OCI-LY7 (cell line): ENCODE data around the gene ULBP1. TPM values are rescaled to one million over a fixed set of nuclear protein-coding genes. Genes with fewer than 3 reads are reported as not detected.
"Not testable (repeated sequence)": the region's sequence is repeated elsewhere in the genome, so short reads cannot be mapped to it uniquely, and the experiment has no call there.

ENCODE experiments used
- BruUV-seq: library from RNA; stranded (reverse); fragments of 400-500 nt; replicated peaks from 2 replicates; lab custom pipeline; 2021; lab: Mats Ljungman, UMichigan
- CTCF ChIA-PET: fragments of 300-600 bp; sonication (Branson Sonifier 250); formaldehyde crosslinking; loops from one replicate; lab custom pipeline; 2022; ENCODE audit warnings: antibody characterized with exemption; ENCODE audit not compliant: unreplicated experiment; lab: Charles Lee
- POLR2A ChIA-PET: fragments of 300-600 bp; sonication (Branson Sonifier 250); formaldehyde crosslinking; loops from one replicate; lab custom pipeline; 2022; ENCODE audit warnings: antibody characterized with exemption; lab: Charles Lee
- DNase-seq: peaks from one replicate; pipeline ENCODE4 v3.0.0-alpha.2; 2015; ENCODE audit warnings: low spot score
- H2AFZ ChIP-seq: fragments of 200-600 bp; sonication (generic), shearing (Covaris generic); 2 replicates; pipeline ENCODE4 v1.6.1; 2014; ENCODE audit warnings: mild to moderate bottlenecking, antibody characterized with exemption, low read length, moderate library complexity
- H3K27ac ChIP-seq: fragments of 200-600 bp; sonication (generic); 2 replicates; pipeline ENCODE4 v1.5.1; 2014; ENCODE audit warnings: mixed run types, low read depth, mild to moderate bottlenecking, moderate library complexity, low read length, inconsistent platforms; ENCODE audit not compliant: poor library complexity, severe bottlenecking
- H3K36me3 ChIP-seq: fragments of 200-600 bp; sonication (generic); 2 replicates; pipeline ENCODE4 v1.6.1; 2014; ENCODE audit warnings: mild to moderate bottlenecking, antibody characterized with exemption, low read length, moderate library complexity, mixed read lengths; ENCODE audit not compliant: insufficient read depth
- H3K4me1 ChIP-seq: fragments of 200-600 bp; sonication (generic); 2 replicates; pipeline ENCODE4 v1.5.1; 2014; ENCODE audit warnings: mild to moderate bottlenecking, low read length; ENCODE audit not compliant: insufficient read depth, poor library complexity, severe bottlenecking
- H3K4me2 ChIP-seq: fragments of 200-600 bp; sonication (generic); 2 replicates; pipeline ENCODE4 v1.6.1; 2014; ENCODE audit warnings: mild to moderate bottlenecking, low read length
- H3K4me3 ChIP-seq: fragments of 200-600 bp; sonication (generic); 2 replicates; pipeline ENCODE4 v1.5.1; 2014; ENCODE audit warnings: mild to moderate bottlenecking, low read depth, low read length; ENCODE audit not compliant: poor library complexity, severe bottlenecking
- H3K79me2 ChIP-seq: fragments of 200-600 bp; sonication (generic); 2 replicates; pipeline ENCODE4 v1.6.1; 2016; ENCODE audit warnings: low read depth, mild to moderate bottlenecking, low read length, moderate library complexity, mixed read lengths; ENCODE audit not compliant: insufficient read depth
- H3K9me2 ChIP-seq: fragments of 200-600 bp; sonication (generic); 2 replicates; pipeline ENCODE4 v1.6.1; 2016; ENCODE audit warnings: mild to moderate bottlenecking, low read length, mixed read lengths; ENCODE audit not compliant: insufficient read depth
- H3K9me3 ChIP-seq: fragments of 200-600 bp; sonication (generic); 2 replicates; pipeline ENCODE4 v1.6.1; 2014; ENCODE audit warnings: mild to moderate bottlenecking, mixed run types, low read length, mixed read lengths
- H4K20me1 ChIP-seq: fragments of 200-600 bp; sonication (generic); 2 replicates; pipeline ENCODE4 v1.6.1; 2014; ENCODE audit warnings: mild to moderate bottlenecking, antibody characterized with exemption, low read length, moderate library complexity, mixed read lengths; ENCODE audit not compliant: insufficient read depth
- EZH2phosphoT487 ChIP-seq: fragments of 200-600 bp; sonication (generic); IDR thresholded peaks from 2 replicates; pipeline ENCODE4 v1.6.1; 2018; ENCODE audit warnings: low read depth, borderline replicate concordance, mild to moderate bottlenecking, mixed run types, antibody characterized with exemption, low read length, moderate library complexity, mixed read lengths
- intact Hi-C: fragments of 100-400 bp; cut with micrococcal nuclease; formaldehyde crosslinking; loops from one replicate; pipeline ENCODE4 v1.10.0; 2022; ENCODE audit not compliant: unreplicated experiment
- total RNA-seq, 2 experiments: library from RNA; depleted of rRNA in 1 of 2; stranded (reverse); fragments of >200 nt in 1 of 2; shearing (Covaris generic) in 1 of 2; gene quantifications; 2 replicates each; pipeline ENCODE4 v1.2.3, GENCODE V29; 2014 to 2022
- TF ChIP-seq, protein P1 (sequence below): fragments of 200-600 bp; sonication (generic); conservative IDR thresholded peaks from 2 replicates; pipeline ENCODE4 v1.5.1; 2014; ENCODE audit warnings: mild to moderate bottlenecking, antibody characterized with exemption, low read length, moderate library complexity, mixed read lengths

Gene ULBP1
- total RNA-seq, 2 experiments from 2014 or later, result 0.79 to 2.3 TPM

DNA sequence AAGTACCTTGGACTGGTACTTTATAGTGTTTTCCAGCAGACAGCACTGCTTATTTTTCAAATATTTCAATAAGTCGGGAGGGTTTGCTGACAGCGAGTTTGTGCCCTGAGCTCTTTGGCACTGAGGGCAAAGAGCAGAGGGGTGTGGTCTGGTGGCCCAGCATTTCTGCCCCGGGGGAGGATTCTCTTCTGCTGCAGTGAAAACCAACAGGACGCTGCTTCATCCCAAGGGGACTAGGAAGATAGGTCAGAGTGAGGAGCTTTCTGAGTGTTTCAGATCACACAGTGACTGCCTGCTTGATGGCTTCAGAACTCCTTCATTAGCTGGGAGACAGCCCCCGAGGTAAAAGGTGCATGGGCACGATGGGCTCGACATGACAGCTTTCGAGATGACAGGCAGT is 13.3 kb upstream of the ULBP1 start:
- intact Hi-C loops, result no loop called here
- BruUV-seq, result no TSS peak
- Histone ChIP-seq H3K9me2 (no peaks in the 10 kb centered on the region), H3K27ac (no peak overlapping the region), H4K20me1 (no peaks in the 10 kb centered on the region), H3K4me1 (no peaks in the 10 kb centered on the region), H3K4me2 (no peak overlapping the region), H2AFZ (no peak overlapping the region), H3K9me3 (no peaks in the 10 kb centered on the region), H3K4me3 (no peak overlapping the region), H3K79me2 (no peaks in the 10 kb centered on the region), H3K36me3 (no peaks in the 10 kb centered on the region)
- TF ChIP-seq, protein P1, sequence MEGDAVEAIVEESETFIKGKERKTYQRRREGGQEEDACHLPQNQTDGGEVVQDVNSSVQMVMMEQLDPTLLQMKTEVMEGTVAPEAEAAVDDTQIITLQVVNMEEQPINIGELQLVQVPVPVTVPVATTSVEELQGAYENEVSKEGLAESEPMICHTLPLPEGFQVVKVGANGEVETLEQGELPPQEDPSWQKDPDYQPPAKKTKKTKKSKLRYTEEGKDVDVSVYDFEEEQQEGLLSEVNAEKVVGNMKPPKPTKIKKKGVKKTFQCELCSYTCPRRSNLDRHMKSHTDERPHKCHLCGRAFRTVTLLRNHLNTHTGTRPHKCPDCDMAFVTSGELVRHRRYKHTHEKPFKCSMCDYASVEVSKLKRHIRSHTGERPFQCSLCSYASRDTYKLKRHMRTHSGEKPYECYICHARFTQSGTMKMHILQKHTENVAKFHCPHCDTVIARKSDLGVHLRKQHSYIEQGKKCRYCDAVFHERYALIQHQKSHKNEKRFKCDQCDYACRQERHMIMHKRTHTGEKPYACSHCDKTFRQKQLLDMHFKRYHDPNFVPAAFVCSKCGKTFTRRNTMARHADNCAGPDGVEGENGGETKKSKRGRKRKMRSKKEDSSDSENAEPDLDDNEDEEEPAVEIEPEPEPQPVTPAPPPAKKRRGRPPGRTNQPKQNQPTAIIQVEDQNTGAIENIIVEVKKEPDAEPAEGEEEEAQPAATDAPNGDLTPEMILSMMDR, result no peak
- no peak for TF ChIP-seq EZH2phosphoT487
- POLR2A ChIA-PET, result no interaction called here
- DNase-seq, result no peak
- CTCF ChIA-PET, result no interaction called here

DNA sequence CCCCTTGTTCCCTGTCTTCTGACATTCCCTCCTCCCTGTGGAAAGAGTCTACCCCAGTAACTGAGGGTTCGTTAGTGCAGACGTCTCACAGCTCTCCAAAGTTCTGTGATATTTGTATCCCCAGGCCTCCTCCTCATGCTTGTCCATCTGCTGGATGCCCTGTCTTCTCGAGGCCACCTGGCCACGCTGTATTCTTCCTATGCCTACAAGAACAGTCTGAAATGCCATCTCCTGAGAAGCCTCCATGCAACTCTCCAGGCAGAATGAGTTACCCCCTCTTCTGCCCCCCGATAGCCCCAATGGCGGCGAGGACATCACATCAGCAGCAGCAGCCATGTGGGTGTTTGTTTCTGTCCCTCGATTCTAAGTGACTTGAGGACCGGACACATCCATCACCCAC is 12.6 kb upstream of the ULBP1 start:
- Histone ChIP-seq H3K4me1 (no peaks in the 10 kb centered on the region), H3K9me2 (no peaks in the 10 kb centered on the region), H3K9me3 (no peaks in the 10 kb centered on the region), H3K79me2 (no peaks in the 10 kb centered on the region), H3K36me3 (no peaks in the 10 kb centered on the region), H2AFZ (no peak overlapping the region), H3K27ac (no peak overlapping the region), H3K4me3 (no peak overlapping the region), H4K20me1 (no peaks in the 10 kb centered on the region), H3K4me2 (no peak overlapping the region)
- BruUV-seq, result no TSS peak
- CTCF ChIA-PET, result no interaction called here
- no peak for DNase-seq
- TF ChIP-seq, protein P1, result no peak
- no peak for TF ChIP-seq EZH2phosphoT487
- intact Hi-C loops, result no loop called here
- POLR2A ChIA-PET, result no interaction called here

DNA sequence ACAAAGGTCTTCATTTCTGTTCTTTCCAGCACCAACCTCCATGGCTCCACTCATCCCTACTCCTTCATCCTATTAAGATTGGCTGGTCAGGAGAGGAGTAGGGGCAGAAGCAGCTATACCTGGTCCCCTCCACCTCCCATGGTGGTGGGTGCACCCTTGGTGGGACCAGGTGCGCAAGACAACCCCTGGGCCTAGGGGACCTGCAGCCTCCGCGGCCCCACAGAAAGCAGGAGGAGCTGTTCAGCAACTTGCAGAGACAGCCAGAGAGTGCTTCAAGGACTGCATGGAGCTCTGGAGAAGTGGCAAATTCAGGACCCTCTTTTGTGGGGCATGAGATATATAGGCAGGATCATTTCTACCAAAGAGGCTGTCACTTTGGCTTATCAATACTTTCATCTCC is 12.1 kb upstream of the ULBP1 start:
- intact Hi-C loops, result no loop called here
- no peak overlapping the region for H3K4me3 ChIP-seq
- no peaks in the 10 kb centered on the region for H3K4me1 ChIP-seq
- no peaks in the 10 kb centered on the region for H3K36me3 ChIP-seq
- no peak overlapping the region for H2AFZ ChIP-seq
- H3K9me2 ChIP-seq, result no peaks in the 10 kb centered on the region
- H3K27ac ChIP-seq, result no peak overlapping the region
- CTCF ChIA-PET, result no interaction called here
- BruUV-seq, result no TSS peak
- H4K20me1 ChIP-seq, result no peaks in the 10 kb centered on the region
- POLR2A ChIA-PET, result no interaction called here
- TF ChIP-seq, protein P1, result no peak
- TF ChIP-seq EZH2phosphoT487, result no peak
- no peak for DNase-seq
- no peak overlapping the region for H3K4me2 ChIP-seq
- H3K79me2 ChIP-seq, result no peaks in the 10 kb centered on the region
- no peaks in the 10 kb centered on the region for H3K9me3 ChIP-seq

DNA sequence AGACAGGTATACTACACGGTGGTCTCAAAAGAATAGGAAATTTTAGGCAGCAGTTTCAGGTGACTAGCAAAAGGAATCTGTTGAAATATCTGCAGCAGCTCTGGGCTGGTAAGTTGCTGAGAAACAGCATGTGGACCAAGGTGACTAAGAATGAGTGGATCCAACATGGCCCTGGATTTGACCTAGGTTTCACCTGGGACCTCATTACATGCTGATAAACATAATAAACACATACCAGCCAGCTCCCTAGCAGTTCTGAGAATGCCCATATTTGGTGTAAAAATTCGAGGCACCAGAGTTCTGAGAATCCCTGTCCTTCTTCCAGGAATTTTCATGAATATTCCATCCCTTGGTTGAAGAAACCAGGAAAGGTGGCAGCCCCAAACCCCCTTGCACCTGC is 10.4 kb upstream of the ULBP1 start:
- BruUV-seq, H3K27ac ChIP-seq, DNase-seq, H3K9me2 ChIP-seq, H3K36me3 ChIP-seq, H3K9me3 ChIP-seq, H3K79me2 ChIP-seq, H4K20me1 ChIP-seq, H2AFZ ChIP-seq, H3K4me3 ChIP-seq, H3K4me1 ChIP-seq, CTCF ChIA-PET, H3K4me2 ChIP-seq, intact Hi-C loops: not testable (repeated sequence)
- POLR2A ChIA-PET, result interaction anchor here (0.7 kb wide), 1 partner anchor 63 kb away, joined by 3 read pairs; no protein-coding TSS in a partner anchor
